Putamen (tissue), 1 donor: ENCODE results near the gene RNF157.

Experiments used
- DNase-seq: peaks from one replicate; pipeline ENCODE4 v3.0.0-alpha.2; 2016; ENCODE audit warnings: low spot score

RNF157 gene

DNA sequence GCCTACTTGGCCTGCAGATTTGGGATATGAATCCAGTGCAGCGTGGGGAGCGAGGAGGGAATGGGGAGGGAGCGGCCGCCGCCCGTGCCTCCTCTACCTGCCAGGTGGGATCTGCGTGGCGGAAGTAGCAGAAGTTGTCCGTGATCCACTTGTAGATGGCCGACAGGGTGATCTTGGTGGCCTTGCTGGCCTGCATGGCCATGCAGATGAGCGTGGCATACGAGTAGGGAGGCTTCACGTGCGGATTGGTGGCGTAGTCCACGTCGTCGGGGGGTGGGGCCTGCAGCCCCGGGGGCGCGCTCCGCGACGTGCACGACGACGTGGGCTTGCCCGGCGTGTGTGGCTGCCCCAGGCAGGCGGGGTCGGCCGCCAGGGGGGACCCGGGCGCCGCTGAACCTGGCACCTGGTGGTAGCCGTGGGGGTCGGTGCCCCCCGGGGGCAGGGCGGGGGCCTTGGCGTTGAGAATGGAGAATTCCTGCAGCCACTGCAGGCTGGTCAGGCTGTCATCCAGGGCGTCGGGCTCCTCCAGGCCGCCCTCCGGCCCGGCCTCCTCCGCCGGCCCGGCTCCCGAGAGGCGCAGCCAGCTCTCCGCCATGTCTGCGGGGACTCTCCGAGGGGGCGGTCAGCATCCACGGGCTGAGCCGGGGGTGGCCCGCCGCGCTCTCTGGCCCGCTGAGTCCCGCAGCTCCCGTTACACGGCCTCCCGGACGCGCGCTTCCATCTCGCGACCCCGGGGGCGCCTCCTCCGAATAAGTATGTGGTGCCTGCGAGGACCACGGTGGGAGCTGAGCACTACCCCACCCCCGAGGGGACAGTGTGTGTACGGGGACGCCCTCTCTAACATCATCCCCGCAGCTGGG, 100.3 kb downstream of the RNF157 start:
- DNase-seq, result no peak

DNA sequence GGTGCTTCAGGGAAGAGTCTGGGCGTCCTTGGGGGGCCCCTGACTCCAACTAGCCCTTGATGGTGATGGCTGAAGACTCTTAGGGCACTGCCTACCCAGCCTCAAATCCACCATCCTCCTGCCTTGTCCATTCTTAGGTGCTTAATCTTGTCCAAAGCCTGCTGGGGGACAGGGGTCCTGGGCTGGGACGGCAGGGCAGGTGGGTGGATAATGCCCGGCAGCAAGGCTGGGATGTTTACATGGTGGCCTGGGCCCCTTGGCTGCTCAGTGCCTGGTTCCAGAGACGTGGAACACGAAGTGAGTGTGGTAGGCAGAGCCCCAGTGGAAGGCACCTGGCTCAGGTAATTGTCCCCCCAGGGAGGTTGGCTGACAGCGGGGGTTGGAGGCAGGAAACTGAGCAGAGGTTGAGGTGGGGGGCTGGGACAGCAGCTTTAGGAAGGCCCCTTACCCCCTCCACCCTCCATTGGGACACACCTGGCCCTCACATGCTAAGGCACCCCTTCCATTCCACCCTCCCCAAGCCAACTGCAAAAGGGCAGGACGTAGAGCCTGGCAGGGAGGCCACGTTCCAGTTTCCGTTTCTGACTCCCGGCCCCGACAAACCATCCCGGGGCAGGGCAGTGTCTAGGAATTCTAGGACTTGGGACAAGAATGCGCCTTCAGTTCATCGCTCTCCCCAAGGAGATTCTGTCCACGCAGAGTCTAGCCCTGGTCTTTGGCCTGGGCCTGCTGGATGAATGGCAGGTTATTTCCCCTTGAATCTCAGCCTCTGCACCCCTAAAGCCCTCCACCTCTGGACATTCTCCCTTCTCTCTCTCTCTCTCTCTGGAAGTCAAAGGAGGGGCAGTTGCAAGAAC, 101.2 kb downstream of the RNF157 start:
- no peak for DNase-seq

DNA sequence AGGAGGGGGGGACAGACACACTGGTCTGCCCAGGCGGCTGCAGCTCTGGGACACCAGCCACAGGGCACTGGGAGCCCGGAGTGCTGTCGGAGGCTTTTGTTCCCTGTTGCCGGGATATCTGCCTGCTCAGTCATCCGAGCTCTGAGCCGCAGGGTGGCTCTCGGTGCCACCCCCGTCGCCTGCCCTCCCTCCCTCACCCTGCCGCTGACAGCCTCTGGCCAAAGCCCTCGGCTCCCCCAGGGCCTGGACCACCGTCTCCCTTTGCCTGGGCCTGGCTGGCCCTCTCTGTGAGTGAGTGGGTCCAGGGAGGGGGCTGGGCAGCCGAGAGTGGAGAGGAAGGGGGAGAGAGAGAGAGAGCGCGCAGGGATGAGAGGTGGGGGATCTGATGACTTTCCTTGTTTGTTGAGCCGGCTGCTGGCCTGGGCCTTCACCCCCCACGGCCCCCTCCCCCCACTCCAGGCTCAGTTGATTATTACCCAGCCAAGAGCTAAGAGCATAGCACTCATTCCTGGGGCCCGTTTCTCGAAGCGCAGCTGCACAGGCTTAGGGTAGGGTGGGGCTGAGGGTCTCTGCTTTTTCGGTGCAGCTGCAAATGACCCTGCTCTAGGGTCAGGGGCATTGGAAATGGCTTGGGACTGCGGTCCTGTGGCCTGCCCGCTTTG, 101.9 kb downstream of the RNF157 start:
- DNase-seq, result peak; percentile 71

DNA sequence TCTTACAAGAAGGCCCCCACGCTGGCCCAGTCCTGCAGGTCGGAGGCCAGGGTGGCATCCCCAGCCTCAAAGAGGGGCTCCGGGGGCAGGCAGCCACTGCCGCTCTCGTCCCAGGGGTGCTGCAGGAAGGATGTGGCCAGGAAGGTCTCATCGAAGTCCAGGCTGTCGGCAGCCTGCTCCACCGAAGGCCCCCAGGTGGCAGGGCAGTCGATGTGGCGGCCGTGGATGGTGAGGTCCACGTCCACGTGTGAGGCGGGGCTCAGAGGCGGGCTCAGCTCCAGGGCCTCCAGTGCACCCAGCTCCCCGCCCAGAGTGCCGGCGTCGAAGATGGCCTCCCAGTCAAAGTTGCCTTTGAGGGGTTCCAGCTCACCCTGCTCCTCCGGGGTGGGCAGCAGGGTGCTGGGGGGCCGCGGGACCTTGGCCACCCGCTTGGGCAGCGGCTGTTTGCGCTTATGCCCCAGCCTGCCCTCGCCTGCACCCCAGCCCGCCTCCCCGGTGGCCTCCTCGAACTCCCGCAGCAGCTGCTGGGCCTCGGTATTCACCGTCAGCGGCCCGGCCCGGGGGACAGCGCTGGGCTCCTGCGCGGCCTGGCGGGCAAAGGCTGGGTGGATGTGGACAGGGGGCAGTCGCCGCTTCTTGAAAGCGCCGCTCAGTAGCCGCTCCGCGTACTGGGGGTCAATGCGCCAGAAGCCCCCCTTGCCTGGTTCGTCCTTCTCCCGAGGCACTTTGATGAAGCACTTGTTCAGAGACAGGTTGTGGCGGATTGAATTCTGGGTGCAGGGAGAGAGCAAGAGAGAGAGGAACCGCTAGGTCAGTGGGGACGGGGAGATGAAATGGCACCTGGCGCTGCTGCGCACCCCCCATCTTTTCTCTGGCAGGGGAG, 102.7 kb downstream of the RNF157 start:
- DNase-seq, result no peak

DNA sequence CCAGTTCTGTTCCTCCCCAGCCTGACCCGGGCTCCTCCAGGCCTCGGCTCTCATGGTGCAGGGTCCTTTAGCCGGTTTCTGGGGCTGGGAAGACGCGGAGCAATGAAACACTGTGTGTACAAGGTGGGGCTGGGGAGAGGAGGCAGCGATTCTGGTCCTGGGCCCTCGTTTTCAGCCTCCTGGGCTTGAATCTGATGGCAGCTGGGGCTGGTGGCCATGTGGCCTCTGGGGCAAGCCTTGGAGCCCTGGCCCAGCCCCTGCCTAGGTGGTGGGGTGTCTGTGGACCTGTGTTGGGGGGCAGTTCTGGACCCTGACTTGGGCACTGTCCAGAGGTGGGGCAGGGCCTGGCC, 103.3 kb downstream of the RNF157 start:
- DNase-seq, result no peak

DNA sequence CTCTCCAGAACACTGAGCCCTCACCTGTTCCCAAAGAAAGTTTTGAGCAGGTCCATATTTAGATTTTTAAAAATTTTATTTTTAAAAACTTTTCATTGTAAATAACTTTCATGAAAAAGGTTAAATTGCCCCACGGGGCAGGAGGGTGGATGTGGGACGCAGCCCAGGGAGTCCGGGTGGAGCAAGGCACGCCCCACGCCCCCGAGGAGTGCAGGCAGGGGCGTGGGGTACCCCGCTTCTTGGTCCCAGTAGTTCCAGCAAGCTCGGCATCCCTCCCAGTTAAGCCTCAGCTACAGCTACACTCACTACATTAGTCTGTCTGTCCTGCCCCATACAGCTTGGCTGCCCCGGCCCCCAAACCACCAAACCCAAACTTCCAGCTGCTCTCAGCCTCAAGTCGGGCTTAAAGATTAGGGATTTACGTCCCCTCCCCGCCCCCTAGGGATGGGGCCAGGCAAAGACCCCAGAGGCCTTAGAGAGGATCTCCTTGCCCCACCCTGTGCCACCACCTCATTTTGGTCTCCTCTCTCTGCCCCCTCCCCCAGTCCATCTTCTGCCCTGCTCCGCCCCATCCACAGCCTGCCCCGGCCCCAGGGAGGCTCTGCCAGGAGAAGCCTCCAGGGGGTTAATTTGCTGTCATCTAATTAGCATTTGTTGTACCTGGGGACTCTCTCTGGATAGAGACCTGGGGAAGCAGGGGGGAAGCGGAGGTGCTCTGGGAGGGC, 103.9 kb downstream of the RNF157 start:
- no peak for DNase-seq

DNA sequence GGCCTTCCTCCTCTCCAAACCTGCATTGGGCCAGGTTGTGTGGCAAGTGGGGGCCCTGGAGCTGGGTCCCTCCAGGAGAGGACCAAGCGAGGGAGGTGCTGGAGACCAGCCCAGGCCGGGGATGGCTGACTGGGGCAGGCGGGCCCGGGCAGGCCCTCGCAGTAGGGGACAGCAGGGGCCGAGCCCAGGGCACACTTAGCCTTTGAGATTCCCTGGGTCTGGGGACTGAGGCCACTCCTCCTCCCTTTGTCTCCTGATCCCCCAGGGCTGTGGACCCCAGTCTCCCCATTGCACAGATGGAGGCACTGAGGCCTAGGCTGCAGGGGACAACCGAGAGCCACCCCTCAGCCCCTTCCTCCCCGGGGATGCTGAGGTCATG, 104.5 kb downstream of the RNF157 start:
- DNase-seq, result no peak

DNA sequence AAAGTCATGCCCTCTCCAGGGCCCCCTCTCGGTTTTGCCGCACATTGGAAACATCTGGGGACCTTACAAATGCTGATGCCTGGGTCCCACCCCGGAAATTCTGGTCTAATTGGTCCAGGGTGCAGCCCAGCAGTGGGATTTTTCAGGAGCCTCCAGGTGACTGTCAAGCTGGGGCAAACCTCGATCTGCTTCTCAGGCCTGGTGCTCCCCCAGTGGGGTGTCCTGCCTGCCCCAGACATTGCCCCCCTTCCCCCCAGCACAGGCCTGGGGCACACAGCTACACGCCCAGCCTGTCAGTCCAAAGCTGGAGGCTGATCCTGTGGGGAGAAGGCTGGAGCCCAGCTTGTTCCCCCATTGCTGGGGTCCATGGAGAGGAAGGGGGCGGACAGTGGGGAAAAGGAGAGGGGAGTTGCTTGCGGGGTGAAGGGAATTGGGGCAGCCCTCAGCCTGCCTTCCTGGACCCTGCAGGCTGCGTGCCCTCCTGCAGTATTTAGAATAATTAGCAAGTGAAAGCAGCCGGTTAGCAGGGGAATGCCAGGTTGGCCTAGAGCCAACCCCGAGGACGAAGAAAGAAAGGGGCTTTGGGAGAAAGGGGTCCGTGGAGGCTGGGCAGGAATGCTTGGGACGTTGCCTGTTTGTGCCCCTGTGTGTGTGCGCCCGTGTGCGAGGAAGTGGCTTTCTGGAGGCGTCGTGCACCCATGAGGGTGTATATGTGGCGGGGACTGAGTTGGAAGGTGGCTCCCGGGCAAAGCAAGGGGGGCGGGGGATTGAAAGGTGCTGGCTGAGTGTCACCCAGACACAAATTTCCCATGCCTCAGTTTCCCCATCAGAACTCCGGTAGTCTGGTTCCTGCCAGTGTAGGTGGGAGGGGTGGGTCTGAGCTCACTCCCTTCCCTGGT, 105.1 kb downstream of the RNF157 start:
- no peak for DNase-seq

DNA sequence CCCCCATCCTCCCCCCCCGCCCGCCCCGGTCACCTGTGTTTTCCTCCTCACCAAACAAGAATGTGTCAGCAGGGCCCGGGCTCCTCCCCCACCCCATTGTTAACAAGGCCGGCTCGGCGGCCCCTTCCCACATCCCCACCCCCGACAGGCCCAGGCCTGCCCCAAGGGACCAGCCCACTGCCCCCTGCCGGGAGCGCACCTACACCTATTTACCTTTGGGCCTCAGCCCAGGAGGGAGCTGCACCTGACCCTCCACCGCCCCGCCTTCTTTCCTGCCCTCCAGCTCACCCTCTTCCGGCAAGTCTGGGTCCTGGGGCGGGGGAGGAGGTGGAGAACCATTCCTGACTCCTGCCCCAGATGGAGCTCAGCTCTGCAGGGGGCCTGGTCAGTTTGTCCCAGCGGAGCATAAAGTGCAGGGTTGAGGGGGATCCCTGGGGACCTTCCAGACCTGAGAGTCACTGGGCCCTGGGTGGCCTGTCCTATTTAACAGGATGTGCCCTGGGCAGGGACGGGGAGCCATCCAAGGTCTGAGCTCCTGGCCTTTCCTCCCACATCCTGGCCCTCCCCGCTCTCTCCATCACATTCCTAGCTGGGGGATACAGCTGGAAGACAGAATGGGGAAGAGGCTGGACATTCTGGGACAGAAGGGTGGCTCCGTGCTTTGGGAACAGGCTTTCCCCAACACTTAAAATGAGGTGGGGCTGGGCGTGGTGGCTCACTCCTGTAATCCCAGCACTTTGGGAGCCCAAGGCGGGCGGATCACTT, 107.5 kb downstream of the RNF157 start:
- DNase-seq, result no peak

DNA sequence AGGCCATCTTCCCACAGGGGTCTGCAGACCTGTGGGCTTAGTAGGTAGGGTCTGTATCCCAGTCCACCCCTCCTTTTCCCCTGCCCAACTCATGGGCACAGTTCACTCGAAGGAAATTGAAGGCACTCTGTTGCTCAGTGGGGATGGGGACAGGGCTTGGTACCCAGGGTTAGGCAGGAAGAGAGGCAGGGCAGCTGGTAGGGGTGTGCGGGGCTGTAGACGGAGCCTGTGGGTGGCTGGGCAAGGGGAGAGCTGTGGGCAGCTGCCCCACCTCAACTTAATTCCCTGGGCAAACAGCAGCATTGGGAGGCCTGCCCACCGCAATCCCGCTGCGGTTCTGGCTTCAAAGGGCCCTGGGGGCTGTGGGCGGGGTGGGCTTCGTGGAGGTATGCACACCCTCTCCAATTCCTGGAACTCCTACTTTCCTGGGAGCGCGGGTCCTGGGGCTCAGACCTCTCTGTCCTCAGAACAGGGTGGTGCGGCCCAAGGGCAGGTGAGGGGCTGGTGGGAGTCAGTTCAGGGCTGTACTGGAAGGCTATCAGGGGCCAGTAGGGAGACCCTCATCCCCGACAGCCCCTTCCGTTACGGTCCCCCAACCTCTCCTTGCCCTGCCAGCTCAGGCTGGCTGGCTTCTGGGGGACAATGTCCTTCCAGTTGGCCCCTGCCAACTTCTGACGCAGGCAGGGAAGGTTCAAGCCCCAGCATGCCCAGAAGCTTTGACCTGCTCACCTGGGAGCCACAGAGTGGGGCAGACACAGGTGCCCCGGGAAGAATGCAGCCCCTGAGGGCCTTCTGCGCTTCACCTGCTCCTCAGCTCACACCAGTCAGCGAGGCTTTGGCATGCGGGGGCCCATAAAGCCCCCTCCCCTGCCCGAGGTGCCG, 108.4 kb downstream of the RNF157 start:
- DNase-seq, result no peak

DNA sequence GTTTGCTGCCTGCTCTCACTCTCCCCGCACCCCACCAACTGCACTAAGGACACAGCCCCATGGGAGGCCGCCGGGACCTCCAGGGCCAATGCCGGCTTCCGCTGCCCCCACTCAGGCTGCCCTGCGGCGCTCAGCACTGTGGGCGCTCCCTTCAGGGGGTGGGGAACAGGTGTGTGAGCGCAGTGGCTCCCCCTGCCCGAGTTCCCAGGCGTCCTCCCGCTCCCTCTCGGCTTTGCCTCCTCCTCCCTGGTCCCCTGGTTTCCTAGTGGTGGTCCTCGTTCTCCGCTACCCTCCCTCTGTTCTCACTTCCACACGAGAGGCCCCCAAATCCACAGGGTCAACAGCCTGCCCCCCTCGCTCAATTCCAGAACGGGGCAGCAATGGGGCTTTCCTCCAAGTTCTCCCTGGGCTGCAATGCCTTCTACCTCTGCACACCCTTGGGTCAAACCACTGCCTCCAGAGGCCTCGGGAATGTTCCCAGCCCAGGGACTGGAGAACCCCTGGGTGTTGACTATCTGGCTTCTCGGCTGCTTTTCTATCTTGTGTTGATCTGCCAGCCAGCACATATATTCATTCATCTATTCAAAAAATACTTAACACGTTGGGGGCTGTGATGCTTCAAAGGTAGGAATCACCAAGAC, 109.1 kb downstream of the RNF157 start:
- no peak for DNase-seq

DNA sequence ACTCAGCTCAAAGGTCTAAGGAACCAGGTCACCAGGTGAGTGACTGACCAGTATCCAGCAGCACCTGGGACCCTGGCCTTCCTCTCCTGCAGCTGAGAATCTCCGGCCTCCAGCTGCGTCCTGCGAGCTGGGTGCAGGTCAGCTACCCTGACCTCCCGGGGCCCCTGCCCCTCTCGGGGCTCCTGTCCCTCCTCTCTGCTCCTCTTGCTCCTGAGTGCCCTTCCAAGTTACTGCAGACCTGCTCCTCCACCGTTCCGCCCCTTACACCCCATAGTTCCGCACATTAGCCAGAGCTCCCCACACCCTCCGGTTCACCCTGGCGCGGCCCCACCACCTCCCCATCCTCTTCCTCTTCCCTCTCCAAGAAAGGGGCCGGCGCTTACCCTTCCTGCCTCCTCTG, 109.8 kb downstream of the RNF157 start:
- no peak for DNase-seq

DNA sequence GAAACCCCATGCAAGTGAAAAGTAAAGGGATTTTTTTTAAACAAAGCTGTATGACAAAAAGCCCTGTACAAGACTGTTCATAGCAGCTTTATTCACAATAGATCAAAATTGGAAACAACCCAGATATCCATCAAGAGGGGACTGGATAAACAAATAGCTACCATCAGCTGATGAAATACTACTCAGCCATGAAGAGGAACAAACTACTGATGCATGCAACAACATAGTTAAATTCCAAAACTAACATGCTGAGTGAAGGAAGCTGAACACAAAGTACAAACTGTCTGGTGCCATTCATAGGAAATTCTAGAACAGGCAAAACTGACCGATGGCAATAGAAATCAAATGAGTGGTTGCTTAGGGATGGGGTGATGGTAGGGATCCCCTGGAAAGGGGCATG, 114.4 kb downstream of the RNF157 start:
- no peak for DNase-seq

DNA sequence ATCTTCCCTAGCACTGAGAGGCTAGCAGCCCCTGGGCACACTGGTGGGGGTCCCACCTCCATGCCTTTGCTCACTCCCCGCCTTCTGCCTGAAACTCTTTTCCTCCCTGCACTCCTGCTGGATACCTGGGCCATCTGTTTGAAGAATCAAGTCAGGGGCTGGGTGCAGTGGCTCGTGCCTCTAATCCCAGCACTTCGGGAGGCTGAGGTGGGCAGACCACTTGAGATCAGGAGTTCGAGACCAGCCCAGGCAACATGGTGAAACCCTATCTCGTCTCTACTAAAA, 115.0 kb downstream of the RNF157 start:
- no peak for DNase-seq

DNA sequence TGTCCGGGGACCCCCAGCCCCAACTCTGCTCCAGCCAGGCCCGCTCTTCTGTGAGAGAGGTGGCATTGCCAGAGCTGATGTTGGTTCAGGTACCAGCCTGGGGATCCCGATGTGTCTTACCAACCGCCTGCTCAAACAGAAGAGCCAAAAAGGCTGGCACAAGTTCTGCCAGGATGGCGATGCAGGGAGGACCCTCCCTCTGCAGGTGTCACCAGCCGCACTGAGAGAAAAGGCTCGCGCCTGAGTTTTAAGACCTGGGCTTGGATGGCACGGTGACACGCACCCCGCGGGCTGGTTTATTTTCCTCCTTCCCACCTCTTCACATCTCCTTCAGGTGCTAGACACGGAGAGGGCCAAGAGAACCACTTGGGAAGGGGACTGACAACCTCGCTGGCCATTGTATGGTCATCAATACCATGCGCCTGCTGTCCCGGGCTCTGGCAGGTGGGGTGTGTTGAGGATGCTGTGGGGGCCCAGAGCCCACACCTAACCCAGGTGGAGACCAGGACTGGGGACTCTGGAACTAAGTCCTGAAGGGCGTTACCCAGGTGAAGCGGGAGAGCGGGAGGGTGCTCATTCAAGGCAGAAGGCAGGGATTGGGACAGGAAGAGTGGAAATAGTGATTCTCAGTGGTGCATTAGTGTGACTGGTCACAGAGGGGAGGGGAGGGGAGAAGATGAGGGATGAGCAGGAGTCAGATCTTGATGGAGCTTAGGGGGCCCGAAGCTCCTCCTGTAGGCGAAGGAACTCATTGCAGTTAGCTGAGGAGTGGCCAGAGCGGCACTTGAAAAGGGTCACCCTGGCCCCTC, 115.5 kb downstream of the RNF157 start:
- DNase-seq, result no peak

DNA sequence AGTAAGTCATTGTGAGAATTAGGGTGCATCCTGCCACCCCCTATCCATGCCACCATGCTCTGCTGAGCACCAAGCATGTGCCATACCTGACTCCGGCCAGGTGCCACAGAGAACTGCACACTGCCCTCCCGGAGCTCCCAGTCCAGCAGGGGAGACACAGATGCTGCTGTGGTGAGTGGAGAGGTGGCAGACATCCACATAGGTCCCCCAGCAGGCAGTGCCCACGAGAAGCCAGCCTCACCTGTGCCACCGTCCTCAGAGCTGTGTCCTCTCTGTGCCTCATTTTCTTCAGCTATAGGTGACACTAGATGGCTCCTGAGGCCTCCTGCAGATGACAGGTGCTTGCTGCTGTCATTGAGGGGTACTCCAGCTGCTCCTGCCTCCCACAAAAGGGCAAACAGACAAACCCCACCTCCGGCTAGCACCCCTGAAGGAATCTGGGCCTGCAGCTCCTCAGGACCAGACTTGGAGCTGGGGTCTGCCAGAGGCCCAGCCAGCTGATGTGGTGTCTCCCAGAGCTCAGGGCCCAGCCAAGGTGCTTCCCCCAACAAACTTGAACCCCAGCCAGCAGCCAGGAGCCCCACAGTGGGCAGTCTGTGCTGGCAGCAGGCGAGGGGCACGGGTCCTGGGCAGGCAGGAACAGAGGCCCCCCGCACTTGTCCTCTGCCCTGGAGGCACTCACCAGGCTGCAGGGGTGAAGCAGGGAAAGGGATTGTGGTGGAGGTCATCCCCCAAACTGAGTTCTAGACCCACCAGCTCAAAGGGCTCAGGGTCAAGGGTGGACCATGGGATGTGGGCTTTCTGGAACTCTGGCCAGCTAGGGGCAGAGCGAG, 116.3 kb downstream of the RNF157 start:
- no peak for DNase-seq
